Hematopoietic multipotent progenitor cell treated with erythropoietin and hydrocortisone succinate and interleukin-3 and kit ligand, for 17 days (in vitro differentiated cells): ENCODE data around the gene TAF1.
"Not testable (repeated sequence)": the region's sequence is repeated elsewhere in the genome, so short reads cannot be mapped to it uniquely, and the experiment has no call there.

Source experiments
- DNase-seq: peaks from one replicate; pipeline ENCODE4 v3.0.0-alpha.2; 2015; ENCODE audit warnings: low spot score

Gene TAF1

DNA sequence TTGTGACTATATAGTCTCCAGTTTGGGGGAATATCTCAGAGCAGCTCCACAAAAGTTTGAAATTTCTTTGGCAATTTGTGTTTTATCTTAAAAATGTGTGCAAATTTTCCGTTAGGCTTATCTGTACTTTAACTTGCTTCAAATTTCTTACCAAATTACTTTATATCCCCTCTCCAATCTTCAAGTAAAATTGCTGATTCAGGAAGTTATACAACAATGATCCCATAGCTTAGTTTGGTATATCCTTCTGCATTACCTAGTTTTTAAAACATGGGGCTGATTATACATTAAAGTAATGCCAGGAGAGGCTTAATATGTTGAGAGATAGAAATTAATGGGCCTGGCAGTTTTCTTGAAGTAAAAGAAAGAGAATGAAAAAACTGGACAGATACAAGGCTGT lies 66.6 kb downstream of the TAF1 start:
- no peak for DNase-seq

DNA sequence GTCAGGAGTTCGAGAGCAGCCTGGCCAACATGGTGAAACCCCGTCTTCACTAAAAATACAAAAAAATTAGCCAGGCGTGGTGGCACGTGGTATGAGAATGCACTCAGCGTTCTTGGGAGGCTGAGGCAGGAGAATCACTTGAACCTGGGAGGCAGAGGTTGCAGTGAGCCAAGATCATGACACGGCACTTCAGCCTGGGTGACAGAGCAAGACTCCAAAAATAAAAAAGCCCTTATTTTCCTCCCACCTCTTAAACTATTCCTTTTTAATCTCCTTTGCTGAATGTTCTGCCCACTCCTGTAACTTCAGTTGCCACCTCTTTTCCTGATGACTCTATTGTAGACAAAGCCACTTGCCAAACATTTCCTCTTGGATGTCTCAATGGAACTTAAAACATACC lies 72.6 kb downstream of the TAF1 start:
- peak; percentile 75 for DNase-seq

DNA sequence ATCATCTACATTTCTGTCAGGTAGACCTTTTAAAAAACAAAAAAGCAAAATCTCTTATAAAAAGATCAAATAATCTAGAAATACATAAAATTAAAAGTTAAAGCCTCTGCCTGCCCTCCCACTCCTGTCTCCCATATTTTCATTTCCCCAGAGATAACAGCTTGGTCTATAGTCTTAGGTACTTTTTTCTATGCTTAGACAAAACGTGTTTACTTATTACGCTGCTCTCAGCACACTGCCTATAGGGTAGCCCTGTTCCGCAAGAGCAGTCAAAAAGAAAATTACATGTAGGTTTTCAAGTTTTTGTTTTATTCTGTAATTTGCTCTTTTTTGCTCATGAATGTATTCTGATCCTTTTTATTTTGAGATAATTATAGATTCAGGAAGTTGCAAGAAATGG lies 73.3 kb downstream of the TAF1 start:
- DNase-seq, result peak; percentile 26

DNA sequence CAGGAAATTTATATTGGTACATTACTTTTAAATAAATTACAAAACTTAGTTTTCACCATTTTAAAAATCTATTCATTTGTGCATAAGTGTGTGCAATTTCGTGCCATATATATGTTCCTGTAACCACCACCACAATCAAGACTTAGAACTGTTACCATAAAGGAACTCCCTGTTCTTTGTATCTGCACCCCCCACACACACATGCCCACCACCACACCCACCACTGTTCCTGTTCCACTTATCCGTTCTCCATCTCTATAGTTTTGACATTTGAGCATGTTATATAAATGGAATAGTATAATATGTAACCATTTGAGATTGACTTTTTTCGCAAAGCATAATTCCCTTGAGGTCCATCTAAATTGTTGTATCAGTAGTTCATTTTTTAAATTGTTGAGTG lies 73.7 kb downstream of the TAF1 start:
- DNase-seq, result no peak

DNA sequence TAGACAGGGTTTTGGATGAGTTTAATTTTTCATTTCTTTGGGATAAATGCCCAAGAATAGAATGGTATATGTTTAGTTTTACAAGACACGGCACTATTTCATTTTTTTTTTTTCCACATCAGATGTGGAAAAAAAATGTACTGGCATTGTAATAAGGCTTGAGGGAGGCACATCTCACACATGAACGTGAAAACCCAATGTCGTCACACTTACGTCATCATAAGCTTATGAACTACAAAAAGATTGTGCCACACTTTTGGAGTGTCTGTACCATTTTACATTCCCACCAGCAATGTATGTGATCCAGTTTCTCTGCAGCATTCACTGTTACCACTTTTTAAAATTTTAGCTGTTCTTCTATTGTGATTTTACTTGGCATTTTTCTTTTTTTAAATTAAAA lies 74.2 kb downstream of the TAF1 start:
- no peak for DNase-seq

DNA sequence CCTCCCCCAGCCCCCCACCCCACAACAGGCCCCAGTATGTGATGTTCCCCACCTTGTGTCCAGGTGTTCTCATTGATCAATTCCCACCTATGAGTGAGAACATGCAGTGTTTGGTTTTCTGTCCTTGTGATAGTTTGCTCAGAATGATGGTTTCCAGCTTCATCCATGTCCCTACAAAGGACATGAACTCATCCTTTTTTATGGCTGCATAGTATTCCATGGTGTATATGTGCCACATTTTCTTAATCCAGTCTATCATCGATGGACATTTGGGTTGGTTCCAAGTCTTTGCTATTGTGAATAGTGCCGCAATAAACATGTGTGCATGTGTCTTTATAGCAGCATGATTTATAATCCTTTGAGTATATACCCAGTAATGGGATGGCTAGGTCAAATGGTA lies 75.7 kb downstream of the TAF1 start:
- not testable (repeated sequence) for DNase-seq

DNA sequence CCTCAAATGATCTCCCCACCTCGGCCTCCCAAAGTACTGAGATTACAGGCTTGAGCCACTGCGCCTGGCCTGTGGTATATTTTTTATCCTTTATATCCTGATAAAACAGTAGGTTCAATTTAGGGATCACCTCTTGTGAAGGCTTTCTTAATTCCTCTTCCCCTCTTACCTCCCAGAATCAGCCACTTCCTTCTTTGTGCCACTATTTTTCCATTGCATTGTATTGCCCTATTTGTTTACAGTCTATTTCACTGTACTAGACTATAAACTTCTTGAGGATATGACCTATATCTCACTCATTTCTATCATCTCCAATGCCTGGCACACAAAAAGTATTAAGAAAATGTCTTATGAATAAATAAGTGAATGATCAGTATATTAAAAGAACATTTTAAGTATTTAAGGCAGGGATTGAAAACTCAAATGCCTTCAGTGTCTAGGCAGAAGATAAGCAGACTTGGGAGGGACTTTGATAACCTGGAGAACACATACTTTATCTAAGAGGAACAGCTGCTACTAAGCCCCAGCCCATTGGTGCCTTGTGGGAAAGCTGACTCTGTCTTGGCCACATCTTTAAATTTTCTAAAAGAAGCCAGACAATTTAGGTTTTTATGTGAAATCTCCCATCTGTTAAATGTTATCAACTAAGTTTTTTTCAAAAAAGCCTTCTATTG lies 84.4 kb downstream of the TAF1 start:
- DNase-seq, result peak; percentile 87

DNA sequence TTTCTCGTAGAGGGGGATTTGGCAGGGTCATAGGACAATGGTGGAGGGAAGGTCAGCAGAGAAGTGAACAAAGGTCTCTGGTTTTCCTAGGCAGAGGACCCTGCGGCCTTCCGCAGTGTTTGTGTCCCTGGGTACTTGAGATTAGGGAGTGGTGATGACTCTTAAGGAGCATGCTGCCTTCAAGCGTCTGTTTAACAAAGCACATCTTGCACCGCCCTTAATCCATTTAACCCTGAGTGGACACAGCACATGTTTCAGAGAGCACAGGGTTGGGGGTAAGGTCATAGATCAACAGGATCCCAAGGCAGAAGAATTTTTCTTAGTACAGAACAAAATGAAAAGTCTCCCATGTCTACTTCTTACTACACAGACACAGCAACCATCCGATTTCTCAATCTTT lies 85.4 kb downstream of the TAF1 start:
- not testable (repeated sequence) for DNase-seq

DNA sequence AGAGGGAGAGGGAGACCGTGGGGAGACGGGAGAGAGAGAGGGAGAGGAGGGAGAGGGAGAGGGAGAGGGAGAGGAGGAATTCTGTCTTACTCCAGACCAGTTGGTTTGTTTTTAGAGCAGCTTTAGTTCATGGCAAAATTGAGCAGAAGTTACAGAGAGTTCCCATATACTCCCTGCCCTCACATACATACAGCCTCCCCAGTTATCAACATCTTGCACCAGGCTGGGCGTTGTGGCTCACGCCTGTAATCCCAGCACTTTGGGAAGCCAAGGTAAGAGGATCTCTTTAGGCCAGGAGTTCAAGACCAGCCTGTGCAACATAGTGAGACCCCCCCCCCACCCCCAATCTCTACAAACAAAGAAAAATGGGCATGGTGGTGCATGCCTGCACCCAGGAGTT lies 86.9 kb downstream of the TAF1 start:
- DNase-seq, result peak; percentile 52

DNA sequence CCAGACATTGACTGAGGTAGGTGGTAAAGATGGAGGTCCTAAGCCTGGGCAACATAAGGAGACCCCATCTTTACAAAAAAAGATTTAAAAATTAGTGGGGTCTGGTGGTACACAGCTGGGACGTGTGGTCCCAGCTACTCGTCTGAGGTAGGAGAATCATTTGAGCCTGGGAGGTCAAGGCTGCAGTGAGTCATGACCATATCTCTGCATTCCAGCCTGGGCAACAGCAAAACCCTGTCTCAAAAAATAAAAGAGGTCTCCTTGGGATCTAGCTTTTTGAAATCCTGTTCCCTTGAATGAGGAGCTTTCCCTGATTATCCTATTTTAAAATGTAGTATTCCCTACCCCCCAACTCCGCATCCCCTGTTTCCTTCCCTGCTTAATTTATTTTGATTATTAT lies 88.1 kb downstream of the TAF1 start:
- DNase-seq, result peak; percentile 33

DNA sequence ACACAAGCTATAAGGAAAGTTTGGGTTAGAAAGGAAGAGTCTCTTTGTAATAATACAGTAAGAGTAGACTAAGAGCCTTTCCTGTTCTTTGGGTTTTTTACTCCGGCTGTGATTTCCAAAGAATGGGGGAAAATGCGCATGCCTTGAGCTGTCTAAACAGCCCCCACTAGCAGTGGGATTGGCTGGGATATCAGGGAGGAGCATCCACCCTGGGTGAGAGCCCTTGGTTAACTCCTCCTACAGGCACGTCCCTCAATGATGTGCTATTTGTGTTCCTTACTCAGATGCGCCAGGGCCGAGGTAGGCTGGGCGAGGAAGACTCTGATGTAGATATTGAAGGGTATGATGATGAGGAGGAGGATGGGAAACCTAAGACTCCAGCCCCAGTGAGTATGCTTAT lies 92.7 kb downstream of the TAF1 start:
- no peak for DNase-seq

DNA sequence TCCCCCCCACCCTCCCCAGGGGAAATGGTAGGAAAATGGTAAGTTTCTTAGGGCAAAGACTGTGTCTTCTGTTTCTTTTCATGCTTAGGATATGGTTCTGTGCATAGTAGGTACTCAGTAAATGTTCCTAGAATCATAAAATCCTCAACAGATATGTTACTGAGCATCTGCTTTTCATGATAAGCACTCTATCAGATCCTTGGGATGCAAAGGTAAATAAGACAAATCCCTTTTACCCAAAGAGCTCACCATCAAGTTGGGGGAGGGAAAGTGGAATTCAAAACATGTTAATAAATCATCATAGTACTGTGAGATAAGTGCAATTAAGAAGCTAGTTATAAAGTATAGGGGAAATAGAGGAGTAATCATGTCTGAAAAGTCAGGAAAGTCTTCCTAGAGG lies 98.8 kb downstream of the TAF1 start:
- no peak for DNase-seq

DNA sequence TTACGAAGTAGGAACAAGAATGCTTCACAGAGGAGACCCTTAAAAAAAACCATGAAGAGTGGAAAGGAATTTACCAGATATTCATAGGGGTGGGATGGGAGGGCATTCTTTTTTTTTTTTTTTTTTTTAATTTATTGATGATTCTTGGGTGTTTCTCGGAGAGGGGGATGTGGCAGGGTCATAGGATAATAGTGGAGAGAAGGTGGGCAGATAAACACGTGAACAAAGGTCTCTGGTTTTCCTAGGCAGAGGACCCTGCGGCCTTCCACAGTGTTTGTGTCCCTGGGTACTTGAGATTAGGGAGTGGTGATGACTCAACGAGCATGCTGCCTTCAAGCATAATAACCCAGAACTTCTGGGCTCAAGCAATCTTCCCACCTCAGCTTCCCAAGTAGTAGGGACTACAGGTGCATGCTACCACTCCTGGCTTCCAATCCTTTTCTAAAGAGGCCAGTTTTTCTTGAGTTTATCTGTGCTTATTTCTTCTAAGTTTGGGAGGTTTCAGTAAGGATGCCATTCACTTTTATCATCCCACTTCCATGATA lies 100.9 kb downstream of the TAF1 start:
- peak; percentile 33 for DNase-seq

DNA sequence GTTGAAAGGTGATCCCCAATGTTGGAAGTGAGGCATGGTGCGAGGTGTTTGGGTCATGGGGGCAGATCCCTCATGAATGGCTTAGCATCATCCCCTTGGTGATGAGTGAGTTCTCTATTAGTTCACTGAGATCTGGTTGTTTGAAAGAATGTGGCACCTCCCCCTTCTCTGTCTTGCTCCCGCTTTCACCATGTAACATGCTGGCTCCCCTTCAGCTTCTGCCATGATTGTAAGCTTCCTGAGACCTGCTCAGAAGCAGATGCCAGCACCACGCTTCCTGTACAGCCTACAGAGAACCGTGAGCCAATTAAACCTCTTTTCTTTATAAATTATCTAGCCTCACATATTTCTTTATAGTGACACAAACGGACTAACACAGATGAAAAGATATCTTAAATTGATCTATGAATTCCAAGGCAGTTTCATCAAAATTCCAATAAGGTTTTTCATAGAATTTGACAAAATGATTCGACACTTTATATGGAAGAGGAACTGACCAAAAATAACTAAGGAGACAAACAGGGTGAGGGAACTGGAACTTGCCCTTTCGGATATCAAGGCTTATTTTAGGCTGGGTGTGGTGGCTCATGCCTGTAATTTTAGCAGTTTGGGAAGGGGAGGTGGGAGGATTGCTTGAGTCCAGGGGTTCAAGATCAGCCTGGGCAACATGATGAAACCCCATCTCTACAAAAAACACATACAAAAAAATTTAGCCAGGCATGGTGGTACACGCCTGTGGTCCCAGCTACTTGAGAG lies 109.8 kb downstream of the TAF1 start:
- DNase-seq, result no peak

DNA sequence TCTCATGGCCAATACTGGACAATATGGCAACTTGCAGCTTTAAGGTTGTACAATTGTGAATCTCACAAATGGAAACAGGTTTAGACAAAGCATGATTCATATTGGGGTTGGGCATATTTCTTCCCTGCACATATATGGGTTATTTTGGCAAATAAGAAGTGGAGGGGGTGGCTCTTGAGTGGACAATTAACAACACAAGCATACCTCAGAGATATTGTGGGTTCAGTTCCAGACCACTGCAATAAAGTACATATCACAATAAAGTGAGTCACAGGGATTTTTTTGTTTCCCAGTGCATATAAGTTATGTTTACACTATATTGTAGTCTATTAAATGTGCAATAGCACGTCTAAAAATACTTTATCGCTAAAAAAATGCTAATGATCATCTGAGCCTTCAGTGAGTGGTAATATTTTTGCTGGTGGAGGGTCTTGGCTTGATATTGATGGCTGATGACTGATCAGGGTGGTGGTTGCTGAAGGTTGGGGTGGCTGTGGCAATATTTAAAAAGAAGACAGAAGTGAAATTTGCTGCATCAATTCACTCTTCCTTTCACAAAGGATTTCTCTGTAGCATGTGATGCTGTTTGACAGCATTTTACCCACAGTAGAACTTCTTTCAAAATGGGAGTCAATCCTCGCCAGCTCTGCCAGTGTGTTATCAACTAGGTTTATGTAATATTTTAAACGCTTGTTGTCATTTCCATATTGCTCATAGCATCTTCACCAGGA lies 116.2 kb downstream of the TAF1 start:
- DNase-seq, result no peak

DNA sequence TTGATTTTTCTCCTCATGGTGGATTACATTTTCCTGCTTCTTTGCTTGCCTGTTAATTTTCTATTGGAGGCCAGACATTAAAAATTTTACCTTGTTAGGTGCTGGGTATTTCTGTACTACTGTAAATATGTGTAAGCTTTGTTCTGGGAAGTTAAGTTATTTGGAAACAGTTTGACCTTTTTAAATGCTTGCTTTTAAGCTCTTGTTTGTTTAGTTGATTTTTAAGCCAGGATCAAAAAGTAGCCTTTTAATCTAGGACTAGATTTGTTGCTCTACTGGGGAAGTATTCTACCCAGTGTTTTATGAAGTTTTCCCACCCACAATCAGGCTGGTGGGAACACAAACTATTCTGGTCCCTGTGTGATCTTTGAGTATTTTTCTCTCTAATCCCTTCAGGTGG lies 121.7 kb downstream of the TAF1 start:
- DNase-seq, result no peak

DNA sequence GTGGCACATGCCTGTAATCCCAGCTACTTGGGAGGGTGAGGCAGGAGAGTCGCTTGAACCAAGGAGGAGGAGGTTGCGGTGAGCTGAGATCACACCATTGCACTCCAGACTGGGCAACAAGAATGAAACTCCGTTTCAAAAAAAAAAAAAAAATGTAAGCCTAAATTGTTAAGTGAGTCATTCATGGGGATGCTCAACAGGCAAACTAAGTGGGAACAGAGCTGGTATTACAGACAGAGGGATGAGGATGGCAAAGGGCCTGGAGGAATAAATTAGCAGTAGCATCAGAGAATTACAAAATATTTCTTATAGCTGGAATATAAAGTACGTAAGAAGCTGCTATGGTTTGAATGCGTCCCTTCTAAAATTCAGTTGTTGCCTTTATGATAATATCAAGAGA lies 123.4 kb downstream of the TAF1 start:
- no peak for DNase-seq

DNA sequence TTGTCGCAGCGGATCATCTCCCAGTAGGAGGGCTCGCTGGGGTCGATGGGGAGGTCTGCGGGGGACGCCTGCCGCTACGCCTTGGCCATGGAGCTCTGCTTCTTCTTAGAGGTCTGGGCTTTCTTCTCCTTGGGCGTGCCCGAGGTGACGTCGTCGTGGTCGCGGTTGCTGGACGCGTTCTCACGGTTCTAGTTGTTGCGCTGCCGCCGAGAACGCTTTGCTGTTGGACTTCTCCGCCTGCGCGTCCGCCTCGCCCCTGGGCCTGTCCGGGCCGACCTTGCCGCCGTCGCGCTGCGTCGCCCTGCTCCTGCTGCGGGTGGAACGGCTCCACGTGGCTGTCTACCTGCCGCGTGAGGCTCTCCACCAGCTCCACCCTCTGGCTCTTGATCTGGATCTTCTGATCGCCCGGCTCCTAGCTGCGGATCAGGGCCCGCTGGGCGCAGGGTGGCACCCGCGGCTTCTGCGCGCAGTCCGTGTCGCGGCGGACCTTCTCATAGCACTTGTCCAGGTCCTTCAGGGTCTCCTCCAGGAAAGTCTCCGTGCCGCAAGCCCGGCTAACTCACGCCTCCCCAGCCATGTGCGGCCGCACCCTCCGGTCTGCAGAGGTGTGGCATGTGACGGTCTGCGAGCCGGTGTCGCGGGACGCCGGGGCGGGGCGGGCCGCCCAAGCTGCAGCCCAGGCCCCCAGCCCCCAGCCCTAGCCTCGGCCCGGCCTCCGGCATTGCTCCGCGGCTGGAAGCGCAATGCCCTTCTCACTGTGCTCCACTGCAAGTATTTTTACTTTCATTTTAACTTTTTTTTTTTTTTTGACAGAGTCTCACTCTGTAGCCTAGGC lies 126.3 kb downstream of the TAF1 start:
- peak; percentile 56 for DNase-seq

DNA sequence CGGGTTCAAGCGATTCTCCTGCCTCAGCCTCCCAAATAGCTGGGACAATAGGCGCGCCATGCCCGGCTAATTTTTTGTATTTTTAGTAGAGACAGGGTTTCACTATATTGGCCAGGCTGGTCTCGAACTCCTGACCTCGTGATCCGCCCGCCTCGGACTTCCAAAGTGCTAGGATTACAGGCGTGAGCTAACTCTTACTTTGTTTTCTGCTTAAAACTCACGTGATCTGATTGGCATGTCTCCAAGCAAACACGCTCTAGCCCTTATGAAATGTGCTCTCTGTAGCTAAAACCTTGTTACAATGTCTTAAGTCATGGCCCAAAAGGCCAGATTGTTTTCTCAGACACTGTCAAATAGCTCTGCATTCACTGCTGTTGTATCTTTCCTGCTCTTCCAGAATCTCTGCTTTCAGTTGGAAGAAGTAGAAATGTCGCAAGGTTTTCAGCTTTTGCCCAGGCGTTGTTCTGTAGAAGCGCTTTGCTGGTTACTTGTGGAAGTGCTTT lies 127.0 kb downstream of the TAF1 start:
- peak; percentile 31 for DNase-seq

DNA sequence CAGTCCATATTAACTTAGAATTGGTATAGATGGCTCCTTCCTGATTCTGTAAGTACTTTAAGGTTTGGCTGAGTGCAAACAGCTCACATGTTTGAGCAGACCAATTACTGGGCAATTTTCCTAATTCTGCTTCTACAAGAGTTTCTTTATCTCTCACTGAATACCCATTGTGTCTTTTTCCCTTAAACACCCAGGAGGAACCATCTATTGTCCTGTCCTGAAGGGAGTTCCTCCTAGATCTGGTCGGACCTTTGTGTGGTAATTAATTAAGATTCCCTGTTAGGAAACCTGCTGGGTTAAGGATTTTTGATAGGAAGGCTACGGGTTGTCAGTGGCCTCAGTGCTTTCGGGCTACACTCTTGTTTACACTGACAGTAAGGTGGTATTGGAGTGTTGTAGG lies 129.8 kb downstream of the TAF1 start:
- DNase-seq, result not testable (repeated sequence)

DNA sequence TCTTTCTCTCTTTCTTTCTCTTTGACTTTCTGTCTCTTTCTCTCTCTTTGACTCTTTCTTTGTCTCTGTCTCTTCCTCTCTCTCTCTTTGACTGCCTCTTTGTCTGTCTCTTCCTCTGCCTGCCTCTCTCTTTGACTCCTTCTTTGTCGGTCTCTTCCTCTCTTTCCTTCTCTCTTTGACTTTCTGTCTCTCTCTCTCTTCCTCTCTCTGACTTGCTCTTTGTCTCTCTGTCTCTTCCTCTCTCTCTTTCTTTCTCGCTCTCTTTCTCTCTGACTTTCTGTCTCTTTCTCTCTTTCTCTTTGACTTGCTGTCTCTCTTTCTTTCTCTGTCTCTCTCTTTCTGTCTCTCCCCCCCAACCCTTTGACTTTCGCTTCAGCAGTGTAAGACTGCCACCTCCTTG lies 130.3 kb downstream of the TAF1 start:
- no peak for DNase-seq

DNA sequence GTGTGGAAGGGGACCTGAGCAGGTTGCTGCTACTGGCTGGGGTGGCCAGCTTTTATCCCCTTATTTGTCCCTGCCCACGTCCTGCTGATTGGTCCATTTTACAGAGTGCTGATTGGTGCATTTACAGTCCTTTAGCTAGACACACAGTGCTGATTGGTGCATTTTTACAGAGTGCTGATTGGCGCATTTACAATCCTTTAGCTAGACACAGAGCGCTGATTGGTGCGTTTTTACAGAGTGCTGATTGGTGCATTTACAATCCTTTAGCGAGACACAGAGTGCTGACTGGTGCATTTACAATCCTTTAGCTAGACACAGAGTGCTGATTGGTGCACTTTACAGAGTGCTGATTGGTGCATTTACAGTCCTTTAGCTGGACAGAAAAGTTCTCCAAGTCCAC lies 135.9 kb downstream of the TAF1 start:
- DNase-seq, result not testable (repeated sequence)
